Endothelial cell (in vitro differentiated cells): ENCODE data around the gene RAMP1. TPM values are rescaled to one million over a fixed set of nuclear protein-coding genes. Genes with fewer than 3 reads are reported as not detected.

Experiments
- DNase-seq: peaks from one replicate; pipeline ENCODE4 v3.0.0; 2021; ENCODE audit warnings: low spot score
- H3K27ac Mint-ChIP-seq: one replicate; pipeline ENCODE4 v1.8.0; 2021; ENCODE audit warnings: mixed read lengths, inconsistent platforms; ENCODE audit not compliant: unreplicated experiment
- H3K27me3 Mint-ChIP-seq: one replicate; pipeline ENCODE4 v1.8.0; 2021; ENCODE audit warnings: mild to moderate bottlenecking, moderate library complexity, mixed read lengths, inconsistent platforms; ENCODE audit not compliant: unreplicated experiment
- H3K36me3 Mint-ChIP-seq: one replicate; pipeline ENCODE4 v1.8.0; 2021; ENCODE audit warnings: mild to moderate bottlenecking, low read depth, mixed read lengths, inconsistent platforms; ENCODE audit not compliant: unreplicated experiment
- H3K4me1 Mint-ChIP-seq: one replicate; pipeline ENCODE4 v1.8.0; 2021; ENCODE audit warnings: mild to moderate bottlenecking, mixed read lengths, inconsistent platforms; ENCODE audit not compliant: unreplicated experiment
- H3K4me3 Mint-ChIP-seq: one replicate; pipeline ENCODE4 v1.8.0; 2021; ENCODE audit warnings: mild to moderate bottlenecking, mixed read lengths, inconsistent platforms; ENCODE audit not compliant: unreplicated experiment
- H3K9me3 Mint-ChIP-seq: one replicate; pipeline ENCODE4 v1.8.0; 2021; ENCODE audit warnings: mixed read lengths, inconsistent platforms; ENCODE audit not compliant: unreplicated experiment
- CTCF ChIP-seq: fragments of 200-600 bp; sonication (generic); IDR thresholded peaks from one replicate; pipeline ENCODE4 v1.5.0; 2021; ENCODE audit warnings: antibody characterized with exemption; ENCODE audit not compliant: unreplicated experiment
- total RNA-seq: library from RNA; stranded (reverse); fragmentation: NEBNext Ultra II Directional; extraction: Animal tissue kit (Norgen Biotek cat#: 25700); gene quantifications from one replicate; pipeline ENCODE4 v1.2.1, GENCODE V29; 2021; ENCODE audit not compliant: unreplicated experiment

The RAMP1 gene
- total RNA-seq, 1 donor from 2014 or later: 2.2 TPM

- H3K9me3 Mint-ChIP-seq: no peaks in the 10 kb centered on the region
- no peak for TF ChIP-seq CTCF
- peaks cover 3% of the 10 kb centered on the region for H3K27me3 Mint-ChIP-seq
- H3K27ac Mint-ChIP-seq: no peak overlapping the region
- no peak for DNase-seq
- no peaks in the 10 kb centered on the region for H3K36me3 Mint-ChIP-seq
- H3K4me1 Mint-ChIP-seq: peaks cover 4% of the 10 kb centered on the region
- no peak overlapping the region for H3K4me3 Mint-ChIP-seq
These were observed 16.7 kb downstream of the RAMP1 start for GRCh38 chr2:237876061-237876526.

DNA sequence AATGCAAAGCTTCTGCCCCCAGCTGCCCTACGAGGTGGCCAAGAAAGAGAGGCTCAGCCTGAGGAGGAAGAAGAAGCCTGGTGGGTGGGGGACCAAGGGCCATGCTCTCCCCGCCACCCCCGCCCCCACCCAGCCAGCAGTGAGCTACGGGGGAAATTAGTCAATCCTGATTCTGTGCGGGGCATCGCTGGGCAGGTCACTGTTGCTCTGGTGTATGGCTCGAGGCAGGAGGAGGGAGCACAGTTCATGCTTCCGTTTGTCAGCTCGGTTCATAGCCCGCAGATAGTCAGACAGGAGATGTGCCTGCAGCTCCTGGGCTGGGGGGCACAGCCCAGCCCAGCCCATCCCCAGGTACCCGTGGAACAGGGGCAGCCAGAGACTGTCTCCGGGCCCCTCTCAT, 17.1 kb downstream of the RAMP1 start:
- no peak overlapping the region for H3K27ac Mint-ChIP-seq
- H3K4me1 Mint-ChIP-seq: peaks cover 2% of the 10 kb centered on the region
- H3K36me3 Mint-ChIP-seq: no peaks in the 10 kb centered on the region

GRCh38 chr2:237876951-237877491, 17.6 kb downstream of the RAMP1 start:
- Mint-ChIP-seq H3K36me3 (no peaks in the 10 kb centered on the region), H3K27ac (no peak overlapping the region), H3K4me3 (no peak overlapping the region), H3K9me3 (no peaks in the 10 kb centered on the region), H3K27me3 (peaks cover 3% of the 10 kb centered on the region), H3K4me1 (no peaks in the 10 kb centered on the region)
- no peak for TF ChIP-seq CTCF
- DNase-seq: no peak

More for the DNA sequence above, 17.1 kb downstream of the RAMP1 start:
- no peak for DNase-seq
- H3K27me3 Mint-ChIP-seq: peaks cover 3% of the 10 kb centered on the region
- no peak overlapping the region for H3K4me3 Mint-ChIP-seq
- no peak for TF ChIP-seq CTCF
- H3K9me3 Mint-ChIP-seq: no peaks in the 10 kb centered on the region

DNA sequence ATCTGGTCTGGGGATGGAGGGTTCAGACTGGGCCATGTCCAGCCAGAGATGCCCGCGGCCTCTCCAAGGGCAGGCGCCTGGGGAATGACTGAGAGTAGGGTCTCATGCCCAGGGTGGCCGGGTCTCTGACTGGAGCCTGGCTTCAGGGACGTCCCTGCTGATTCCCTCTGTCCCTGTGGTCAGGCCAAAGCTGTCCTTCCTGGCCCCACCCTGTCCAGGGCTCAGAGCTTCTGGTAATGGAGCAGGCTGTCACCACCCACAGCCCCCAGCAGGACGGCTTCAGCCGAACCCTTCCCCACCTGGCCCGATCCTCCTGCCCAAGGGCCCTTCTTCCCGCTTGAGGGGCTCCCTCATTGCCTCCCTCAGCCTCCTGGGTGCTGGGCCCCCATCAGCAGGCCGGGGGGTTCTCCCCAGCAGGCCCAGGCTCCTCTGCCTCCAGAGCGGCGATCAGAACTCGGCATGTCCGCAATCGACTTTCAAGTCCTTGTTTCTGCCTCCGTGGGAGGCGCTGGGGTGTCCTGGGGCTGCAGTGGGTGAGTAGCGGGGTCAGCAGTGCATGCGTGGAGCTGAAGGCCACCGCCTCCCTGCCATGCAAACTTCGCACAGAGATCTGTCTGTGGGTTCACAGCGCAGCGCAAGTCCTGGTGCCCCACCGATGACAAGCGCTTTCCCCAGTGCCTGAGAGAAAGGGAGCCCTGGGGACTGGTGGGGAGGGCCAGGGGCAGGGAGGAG, 18.3 kb downstream of the RAMP1 start:
- no peak for TF ChIP-seq CTCF
- Mint-ChIP-seq H3K9me3 (no peaks in the 10 kb centered on the region), H3K27me3 (peaks cover 3% of the 10 kb centered on the region), H3K4me1 (no peaks in the 10 kb centered on the region), H3K27ac (no peak overlapping the region), H3K4me3 (no peak overlapping the region), H3K36me3 (no peaks in the 10 kb centered on the region)
- no peak for DNase-seq

DNA sequence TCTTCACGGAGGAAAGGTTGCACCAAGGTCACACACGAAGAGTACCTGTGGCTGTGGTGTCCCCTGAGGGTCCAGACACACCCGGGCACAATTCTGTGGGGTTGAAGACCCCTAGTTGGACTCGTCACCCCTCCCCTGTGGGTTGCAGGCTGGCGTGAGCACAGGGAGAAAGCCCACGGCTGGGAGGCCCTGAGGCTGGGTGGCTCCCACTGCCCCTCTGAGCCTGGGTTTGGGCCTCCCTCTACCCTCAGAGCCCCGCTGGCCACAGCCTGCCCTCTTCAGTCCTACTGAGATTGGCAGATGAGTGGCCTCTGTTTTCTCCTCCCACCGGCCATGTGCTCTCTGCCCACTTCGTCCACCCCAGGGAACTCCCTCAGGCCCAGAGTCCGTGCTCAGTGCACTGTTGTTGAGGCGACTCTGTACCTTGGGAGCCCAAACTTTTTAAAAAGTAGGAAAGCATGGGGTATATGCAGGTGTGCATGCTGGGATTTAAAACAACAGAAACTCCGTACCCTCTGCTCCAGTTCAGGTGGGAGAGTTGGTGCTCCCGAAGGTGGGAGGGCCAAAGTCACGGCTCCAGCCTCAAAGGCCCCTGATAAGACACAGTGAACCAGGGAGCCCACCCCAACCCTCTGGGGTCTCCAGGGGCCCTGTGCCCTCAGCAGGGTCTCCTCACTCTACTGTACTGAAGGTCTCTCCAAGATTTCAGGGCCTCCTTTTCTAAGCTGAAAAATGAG, 19.1 kb downstream of the RAMP1 start:
- Mint-ChIP-seq H3K27me3 (peaks cover 3% of the 10 kb centered on the region), H3K27ac (no peak overlapping the region)
- no peak for DNase-seq

More for the DNA sequence above, 19.1 kb downstream of the RAMP1 start:
- Mint-ChIP-seq H3K36me3 (no peaks in the 10 kb centered on the region), H3K4me1 (no peaks in the 10 kb centered on the region), H3K4me3 (no peak overlapping the region), H3K9me3 (no peaks in the 10 kb centered on the region)
- no peak for TF ChIP-seq CTCF
